ENCODE results near the gene SV2C. TPM values are rescaled to one million over a fixed set of nuclear protein-coding genes. Genes with fewer than 3 reads are reported as not detected.

Gene SV2C
- total and polyA plus RNA-seq, 4 donors = 0.01 to 0.40 (median 0.37) TPM; not detected in 1

DNA sequence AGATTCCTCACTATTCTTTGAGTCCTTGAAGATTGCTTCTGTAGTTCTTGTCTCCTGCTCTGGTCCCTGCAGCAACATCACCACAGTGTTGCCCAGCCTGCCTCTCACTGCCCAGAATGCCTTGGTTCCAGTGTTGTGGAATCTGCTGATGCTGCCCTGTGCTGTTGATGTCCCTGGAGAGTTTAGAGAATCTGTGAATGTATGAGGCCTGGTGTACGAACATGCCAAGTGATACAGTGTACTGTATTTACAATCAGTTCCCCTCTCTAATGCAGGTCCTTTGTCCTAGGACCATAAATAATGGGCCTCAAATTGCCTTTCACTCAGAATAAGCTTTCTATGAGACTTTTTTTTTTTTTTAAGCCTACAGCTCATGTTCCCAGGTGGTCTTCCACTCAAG, 8.2 kb downstream of the SV2C start:
- DNase-seq = no peak
- Histone ChIP-seq H3K27me3 (ENCODE audit: control insufficient read depth in 3 of 3, insufficient read depth in 3 of 3, low read length in 2 of 3) (peaks cover 0 to 15% (median 14%) of the 10 kb centered on the region in 3 donors), H3K4me1 (ENCODE audit: control insufficient read depth in 5 of 5, insufficient read depth in 5 of 5, low read length in 5 of 5) (no peaks in the 10 kb centered on the region), H3K9me3 (ENCODE audit: control insufficient read depth in 4 of 4, insufficient read depth in 3 of 4, low read length in 3 of 4) (no peaks in the 10 kb centered on the region), H3K27ac (ENCODE audit: low read depth in 1 of 2, low read length in 1 of 2) (no peak overlapping the region), H3K9ac (ENCODE audit: insufficient read depth in 1 of 2, low read length in 2 of 2) (no peak overlapping the region), H3K4me3 (no peak overlapping the region), H3K36me3 (ENCODE audit: control insufficient read depth in 4 of 4, insufficient read depth in 4 of 4, low read length in 4 of 4) (no peaks in the 10 kb centered on the region)
- no peak for ATAC-seq (ENCODE audit: insufficient read depth, low FRiP score)
- TF ChIP-seq, protein P1, sequence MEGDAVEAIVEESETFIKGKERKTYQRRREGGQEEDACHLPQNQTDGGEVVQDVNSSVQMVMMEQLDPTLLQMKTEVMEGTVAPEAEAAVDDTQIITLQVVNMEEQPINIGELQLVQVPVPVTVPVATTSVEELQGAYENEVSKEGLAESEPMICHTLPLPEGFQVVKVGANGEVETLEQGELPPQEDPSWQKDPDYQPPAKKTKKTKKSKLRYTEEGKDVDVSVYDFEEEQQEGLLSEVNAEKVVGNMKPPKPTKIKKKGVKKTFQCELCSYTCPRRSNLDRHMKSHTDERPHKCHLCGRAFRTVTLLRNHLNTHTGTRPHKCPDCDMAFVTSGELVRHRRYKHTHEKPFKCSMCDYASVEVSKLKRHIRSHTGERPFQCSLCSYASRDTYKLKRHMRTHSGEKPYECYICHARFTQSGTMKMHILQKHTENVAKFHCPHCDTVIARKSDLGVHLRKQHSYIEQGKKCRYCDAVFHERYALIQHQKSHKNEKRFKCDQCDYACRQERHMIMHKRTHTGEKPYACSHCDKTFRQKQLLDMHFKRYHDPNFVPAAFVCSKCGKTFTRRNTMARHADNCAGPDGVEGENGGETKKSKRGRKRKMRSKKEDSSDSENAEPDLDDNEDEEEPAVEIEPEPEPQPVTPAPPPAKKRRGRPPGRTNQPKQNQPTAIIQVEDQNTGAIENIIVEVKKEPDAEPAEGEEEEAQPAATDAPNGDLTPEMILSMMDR (IDR thresholded peaks at IDR 0.05; ENCODE audit: control extremely low read depth, extremely low read depth) = no peak
- WGBS, 2 donors = 73 to 74% methylated on average over 1 of the region's 1 CpG

DNA sequence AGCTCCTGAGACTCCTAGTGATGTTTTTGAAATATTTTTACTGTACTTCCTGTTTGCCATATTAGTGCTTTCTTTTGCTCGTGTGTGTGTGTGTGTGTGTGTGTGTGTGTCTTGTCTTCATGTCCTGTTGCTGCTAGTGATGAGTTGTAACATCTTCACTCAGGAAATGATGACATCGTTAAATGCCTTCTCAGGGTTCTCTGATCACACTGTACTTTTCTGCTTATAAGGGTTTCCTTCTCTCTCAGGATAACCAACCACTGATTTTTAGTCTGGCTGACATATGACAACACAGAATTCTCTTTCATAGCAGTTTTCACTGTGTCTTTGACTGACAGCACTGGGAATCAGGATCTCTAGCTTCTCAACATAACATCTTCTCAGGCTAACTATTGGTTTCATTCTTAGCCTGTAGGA, 16.1 kb downstream of the SV2C start:
- Histone ChIP-seq H3K4me1 (ENCODE audit: control insufficient read depth in 5 of 5, insufficient read depth in 5 of 5, low read length in 5 of 5) (no peaks in the 10 kb centered on the region), H3K4me3 (no peak overlapping the region), H3K27ac (ENCODE audit: low read depth in 1 of 2, low read length in 1 of 2) (no peak overlapping the region), H3K36me3 (ENCODE audit: control insufficient read depth in 4 of 4, insufficient read depth in 4 of 4, low read length in 4 of 4) (no peaks in the 10 kb centered on the region), H3K9ac (ENCODE audit: insufficient read depth in 1 of 2, low read length in 2 of 2) (no peak overlapping the region), H3K27me3 (ENCODE audit: control insufficient read depth in 3 of 3, insufficient read depth in 3 of 3, low read length in 2 of 3) (no peaks in the 10 kb centered on the region), H3K9me3 (ENCODE audit: control insufficient read depth in 4 of 4, insufficient read depth in 3 of 4, low read length in 3 of 4) (no peaks in the 10 kb centered on the region)
- 25 to 36% methylated on average over 2 of the region's 2 CpGs for WGBS, 2 donors
- TF ChIP-seq, protein P1 (IDR thresholded peaks at IDR 0.05; ENCODE audit: control extremely low read depth, extremely low read depth) = no peak
- DNase-seq (no peak), ATAC-seq (ENCODE audit: insufficient read depth, low FRiP score) (no peak)

DNA sequence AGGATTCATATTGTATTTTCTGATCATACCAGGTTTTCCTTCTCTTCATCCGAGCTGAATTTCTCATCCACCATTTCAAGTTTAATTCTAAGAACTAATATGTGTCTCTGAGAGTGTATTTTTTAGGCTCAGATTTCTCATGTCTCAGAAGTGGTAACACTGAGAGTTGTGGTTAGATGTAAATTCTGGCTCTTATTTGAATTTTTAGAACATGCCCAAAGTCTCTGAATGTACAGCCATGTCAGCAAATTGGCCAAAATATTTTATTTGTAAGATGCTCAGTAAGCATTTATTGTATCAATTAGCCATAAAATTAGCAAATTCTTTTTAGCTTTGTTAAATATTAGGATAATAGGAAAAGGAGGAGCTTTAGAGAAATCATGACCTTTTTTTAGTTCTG, 16.6 kb downstream of the SV2C start:
- Histone ChIP-seq H3K4me3 (no peak overlapping the region), H3K36me3 (ENCODE audit: control insufficient read depth in 4 of 4, insufficient read depth in 4 of 4, low read length in 4 of 4) (no peaks in the 10 kb centered on the region), H3K9ac (ENCODE audit: insufficient read depth in 1 of 2, low read length in 2 of 2) (no peak overlapping the region), H3K9me3 (ENCODE audit: control insufficient read depth in 4 of 4, insufficient read depth in 3 of 4, low read length in 3 of 4) (no peaks in the 10 kb centered on the region), H3K27me3 (ENCODE audit: control insufficient read depth in 3 of 3, insufficient read depth in 3 of 3, low read length in 2 of 3) (no peaks in the 10 kb centered on the region), H3K4me1 (ENCODE audit: control insufficient read depth in 5 of 5, insufficient read depth in 5 of 5, low read length in 5 of 5) (no peaks in the 10 kb centered on the region), H3K27ac (ENCODE audit: low read depth in 1 of 2, low read length in 1 of 2) (no peak overlapping the region)
- 83 to 94% methylated on average over 1 of the region's 1 CpG for WGBS, 2 donors
- no peak for DNase-seq
- no peak for ATAC-seq (ENCODE audit: insufficient read depth, low FRiP score)
- TF ChIP-seq, protein P1 (IDR thresholded peaks at IDR 0.05; ENCODE audit: control extremely low read depth, extremely low read depth) = no peak

DNA sequence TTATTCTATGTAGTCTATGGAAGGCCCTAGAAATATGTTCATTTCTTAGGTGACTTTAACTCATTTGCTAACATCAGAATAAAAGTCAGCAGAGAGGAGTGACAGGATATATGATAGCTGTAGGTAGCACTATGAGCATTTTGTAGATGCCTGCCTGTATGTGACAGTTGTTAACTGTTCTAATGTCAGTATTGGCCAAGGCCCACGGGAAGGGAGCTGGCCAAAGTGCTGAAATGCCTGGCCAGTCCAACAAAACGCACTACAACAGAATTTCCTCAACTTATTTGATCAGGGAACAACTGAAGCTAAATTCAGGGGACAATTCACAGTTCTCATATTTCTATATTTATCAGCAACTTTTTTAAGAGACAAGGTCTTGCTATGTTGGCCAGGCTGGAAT, 20.8 kb downstream of the SV2C start:
- TF ChIP-seq, protein P1 (IDR thresholded peaks at IDR 0.05; ENCODE audit: control extremely low read depth, extremely low read depth) = no peak
- DNase-seq (peak; percentile 62 to 80 (median 63)), ATAC-seq (ENCODE audit: insufficient read depth, low FRiP score) (no peak)
- Histone ChIP-seq H3K9me3 (ENCODE audit: control insufficient read depth in 4 of 4, insufficient read depth in 3 of 4, low read length in 3 of 4) (no peaks in the 10 kb centered on the region), H3K27ac (ENCODE audit: low read depth in 1 of 2, low read length in 1 of 2) (no peak overlapping the region), H3K36me3 (ENCODE audit: control insufficient read depth in 4 of 4, insufficient read depth in 4 of 4, low read length in 4 of 4) (no peaks in the 10 kb centered on the region), H3K4me1 (ENCODE audit: control insufficient read depth in 5 of 5, insufficient read depth in 5 of 5, low read length in 5 of 5) (no peaks in the 10 kb centered on the region), H3K27me3 (ENCODE audit: control insufficient read depth in 3 of 3, insufficient read depth in 3 of 3, low read length in 2 of 3) (no peaks in the 10 kb centered on the region), H3K9ac (ENCODE audit: insufficient read depth in 1 of 2, low read length in 2 of 2) (no peak overlapping the region), H3K4me3 (no peak overlapping the region)
- WGBS, 2 donors = 2 to 4% methylated on average over 2 of the region's 2 CpGs
